Measurements from ENCODE around the gene GAS6.

DNA sequence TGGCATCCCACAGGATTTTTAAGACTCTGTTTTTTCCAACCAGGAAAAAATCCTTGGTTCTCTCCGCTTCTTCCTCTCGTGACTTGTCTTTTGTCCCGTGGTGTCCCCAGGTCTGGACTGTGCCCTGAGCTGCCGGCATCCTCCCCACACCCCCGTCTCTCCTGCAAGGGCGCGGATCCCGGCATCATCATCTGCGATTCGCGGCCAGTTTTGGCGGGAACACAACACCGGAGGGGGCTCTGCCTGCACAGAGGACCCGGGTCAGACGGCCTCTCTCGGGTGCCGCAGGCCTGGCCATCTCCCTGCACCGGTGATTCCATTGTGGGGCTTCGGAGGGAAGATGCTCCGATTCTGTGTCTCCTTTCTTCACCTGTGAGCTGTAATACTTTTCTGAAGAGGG is 18.8 kb upstream of the GAS6 start:
- no peak for TF ChIP-seq EZH2 (IDR thresholded peaks at IDR 0.05; ENCODE audit: insufficient read depth, poor library complexity, severe bottlenecking)
- no peak for TF ChIP-seq EZH2phosphoT487 (IDR thresholded peaks at IDR 0.05; ENCODE audit: insufficient read depth, low read depth)

All from GM23248 (cell line).